GM12873 (cell line): ENCODE results near the gene PTPRQ.

Experiments used
- CTCF ChIP-seq: IDR thresholded peaks from 2 replicates; pipeline ENCODE4 v1.5.1; 2012; ENCODE audit warnings: low read depth, mild to moderate bottlenecking, moderate library complexity, low read length, control low read depth; ENCODE audit not compliant: insufficient read depth; ENCODE audit errors: missing control alignments

PTPRQ gene

GRCh38 chr12:80494836-80495235 is 50.8 kb downstream of the PTPRQ start:
- no peak for TF ChIP-seq CTCF

- no peak for TF ChIP-seq CTCF
Measured at GRCh38 chr12:80498059-80498728, 54.2 kb downstream of the PTPRQ start.

- TF ChIP-seq CTCF, result no peak
Measured at GRCh38 chr12:80504389-80505163, 60.5 kb downstream of the PTPRQ start.

- no peak for TF ChIP-seq CTCF
Measured at GRCh38 chr12:80509781-80510556, 65.9 kb downstream of the PTPRQ start.

- TF ChIP-seq CTCF, result peak; percentile 23
Measured at GRCh38 chr12:80512781-80513180, 68.7 kb downstream of the PTPRQ start.

- TF ChIP-seq CTCF, result no peak
Measured at GRCh38 chr12:80513211-80513610, 69.2 kb downstream of the PTPRQ start.

- TF ChIP-seq CTCF, result no peak
Measured at GRCh38 chr12:80517655-80518054, 73.6 kb downstream of the PTPRQ start.
